Naive thymus-derived CD8-positive, alpha-beta T cell (primary cell): Measurements from ENCODE around the gene CHRM5. TPM values are rescaled to one million over a fixed set of nuclear protein-coding genes. Genes with fewer than 3 reads are reported as not detected.

ENCODE experiments used
- ATAC-seq, 2 donors: fragments of 150-1000 bp; cut with Tn5 transposase in 1 of 2; sonication (Bioruptor Pico), chemical (Tn5 transposase) in 1 of 2; 1 replicate in 1 of 2; 2 replicates in 1 of 2; pipeline ENCODE4 v1.10.0; 2021; ENCODE audit warnings: mild to moderate bottlenecking in 2 of 2, moderate library complexity in 2 of 2
- POLR2A ChIA-PET: fragments of 350-600 bp; sonication (Branson Sonifier 250); formaldehyde crosslinking; loops from one replicate; lab custom pipeline; 2021; ENCODE audit warnings: antibody characterized with exemption; lab: Charles Lee
- DNase-seq, 10 donors: peaks; one replicate each; pipeline versions ENCODE4 v3.0.0 to v3.0.0-alpha.2; 2020 to 2022
- H3K27ac Mint-ChIP-seq, 10 donors: one replicate each; pipeline ENCODE4 v1.8.0; 2020 to 2022; ENCODE audit warnings: mild to moderate bottlenecking in 10 of 10, mixed read lengths in 10 of 10, moderate library complexity in 4 of 10, inconsistent platforms in 1 of 10
- H3K27me3 Mint-ChIP-seq, 5 donors: one replicate each; pipeline ENCODE4 v1.8.0; 2021 to 2022; ENCODE audit warnings: mixed read lengths in 5 of 5
- H3K36me3 Mint-ChIP-seq, 3 donors: one replicate each; pipeline ENCODE4 v1.8.0; 2020 to 2022; ENCODE audit warnings: mixed read lengths in 3 of 3, mild to moderate bottlenecking in 2 of 3, inconsistent platforms in 1 of 3
- H3K4me1 Mint-ChIP-seq, 4 donors: one replicate each; pipeline ENCODE4 v1.8.0; 2021 to 2022; ENCODE audit warnings: mixed read lengths in 4 of 4
- H3K4me3 Mint-ChIP-seq, 10 donors: one replicate each; pipeline ENCODE4 v1.8.0; 2020 to 2022; ENCODE audit warnings: mild to moderate bottlenecking in 10 of 10, mixed read lengths in 10 of 10, moderate library complexity in 6 of 10, inconsistent platforms in 1 of 10
- H3K9me3 Mint-ChIP-seq, 9 donors: one replicate each; pipeline ENCODE4 v1.8.0; 2020 to 2022; ENCODE audit warnings: mixed read lengths in 9 of 9, mild to moderate bottlenecking in 3 of 9, inconsistent platforms in 1 of 9, moderate library complexity in 1 of 9
- polyA plus RNA-seq, 3 donors: library from polyadenylated mRNA; unstranded; fragments of 300-500 nt; fragmentation: Illumina TruSeq; gene quantifications; one replicate each; pipeline ENCODE4 v1.2.3, GENCODE V29; 2021
- total RNA-seq, 8 experiments: library from RNA in 2 of 8; stranded (reverse) in 2 of 8; gene quantifications; one replicate each; pipeline ENCODE4 v1.2.3 and lab custom pipeline; 2021 to 2026

CHRM5 gene
- total and polyA plus RNA-seq, 5 experiments from 2014 or later: 0.02 TPM; not detected in 4

DNA sequence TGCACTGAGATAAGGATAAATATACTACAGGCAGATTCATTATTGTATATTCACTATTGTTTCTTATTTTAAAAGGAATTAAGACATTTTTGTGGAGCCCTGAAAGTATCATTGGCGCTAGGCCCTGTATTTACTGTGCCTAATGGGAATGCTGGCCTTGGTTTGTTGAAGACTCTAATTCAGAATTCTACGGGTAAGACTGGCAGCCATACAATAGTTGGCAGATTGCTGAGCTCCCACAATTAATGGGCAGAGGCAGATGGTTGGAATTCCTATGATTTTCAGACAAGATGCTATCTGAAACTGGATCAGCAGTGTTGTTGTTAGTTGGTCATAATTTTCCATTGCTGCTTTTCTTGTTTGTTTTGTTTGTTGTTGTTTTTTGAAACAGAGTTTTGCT lies 148.3 kb downstream of the CHRM5 start:
- ATAC-seq (no peak), DNase-seq (no peak)
- POLR2A ChIA-PET: no interaction called here
- H3K4me3 Mint-ChIP-seq: no peak overlapping the region
- no peaks in the 10 kb centered on the region for H3K9me3 Mint-ChIP-seq
- H3K27me3 Mint-ChIP-seq: peaks cover 10 to 33% (median 18%) of the 10 kb centered on the region in 5 donors
- no peak overlapping the region for H3K27ac Mint-ChIP-seq
- peaks cover 0 to 1% (median 0%) of the 10 kb centered on the region in 4 donors for H3K4me1 Mint-ChIP-seq
- no peaks in the 10 kb centered on the region for H3K36me3 Mint-ChIP-seq

Other genes with a start within 250 kb of the CHRM5 start
- gene AVEN, start 70.7 kb downstream of the CHRM5 start, total RNA-seq: 1 to 10 TPM; 8.4 to 9.6 TPM
- gene AVEN, start 70.7 kb downstream of the CHRM5 start, polyA plus RNA-seq: 1 to 10 TPM; 7.6 to 9.7 (median 8.8) TPM
- 10 to 100 TPM; 32.9 TPM for gene EMC7, start 133.4 kb downstream of the CHRM5 start, total RNA-seq
- 100 to 1,000 TPM in 1 of 3 donors, 10 to 100 TPM in 2; 88.0 to 116 (median 91.5) TPM for gene EMC7, start 133.4 kb downstream of the CHRM5 start, polyA plus RNA-seq
- gene PGBD4, start 133.6 kb downstream of the CHRM5 start, total RNA-seq: 1 to 10 TPM; 6.6 to 7.0 TPM
- 1 to 10 TPM; 1.1 to 1.9 (median 1.4) TPM for gene PGBD4, start 133.6 kb downstream of the CHRM5 start, polyA plus RNA-seq
- gene KATNBL1, start 241.6 kb downstream of the CHRM5 start, total RNA-seq: 10 to 100 TPM; 33.8 to 38.8 TPM
- gene KATNBL1, start 241.6 kb downstream of the CHRM5 start, polyA plus RNA-seq: 10 to 100 TPM; 24.6 to 38.7 (median 34.3) TPM